ENCODE data around the gene SLC26A2.

Gene SLC26A2

DNA sequence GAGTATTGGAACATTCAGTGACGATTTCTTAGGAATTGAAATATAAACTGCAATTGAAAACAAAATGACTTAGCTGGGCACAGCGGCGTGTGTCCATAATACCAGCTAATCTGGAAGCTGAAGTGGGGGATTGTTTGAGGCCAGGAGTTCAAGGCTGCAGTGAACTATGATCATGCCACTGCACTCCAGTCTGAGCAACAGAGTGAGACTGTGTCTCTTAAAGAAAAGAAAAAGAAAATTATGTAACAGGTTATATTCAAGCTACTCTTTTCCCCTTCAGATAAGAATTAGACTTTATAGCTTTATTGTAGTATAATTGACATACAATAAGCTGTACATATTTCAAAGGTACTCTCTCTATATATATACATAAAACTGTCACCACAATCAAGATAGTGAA lies 6.4 kb downstream of the SLC26A2 start:
- no peaks in the 10 kb centered on the region for H3K9me3 Mint-ChIP-seq (ENCODE audit: low read depth)
- H3K27me3 Mint-ChIP-seq, result no peaks in the 10 kb centered on the region
- H3K36me3 Mint-ChIP-seq, result peaks cover 9% of the 10 kb centered on the region
- H3K4me1 Mint-ChIP-seq (ENCODE audit: low read depth), result peaks cover 21% of the 10 kb centered on the region
- no peak overlapping the region for H3K27ac Mint-ChIP-seq
- H3K4me3 Mint-ChIP-seq, result no peak overlapping the region

GRCh38 chr5:149969181-149969930 lies 8.8 kb downstream of the SLC26A2 start:
- H3K9me3 Mint-ChIP-seq (ENCODE audit: low read depth), result no peaks in the 10 kb centered on the region
- H3K27ac Mint-ChIP-seq, result no peak overlapping the region
- H3K27me3 Mint-ChIP-seq, result no peaks in the 10 kb centered on the region
- peaks cover 13% of the 10 kb centered on the region for H3K4me1 Mint-ChIP-seq (ENCODE audit: low read depth)
- H3K4me3 Mint-ChIP-seq, result no peak overlapping the region
- peaks cover 9% of the 10 kb centered on the region for H3K36me3 Mint-ChIP-seq

- Mint-ChIP-seq H3K4me1 (ENCODE audit: low read depth) (peaks cover 4% of the 10 kb centered on the region), H3K27me3 (no peaks in the 10 kb centered on the region), H3K36me3 (peaks cover 20% of the 10 kb centered on the region), H3K4me3 (no peak overlapping the region), H3K27ac (no peak overlapping the region), H3K9me3 (ENCODE audit: low read depth) (no peaks in the 10 kb centered on the region)
Observed at GRCh38 chr5:149975409-149975808, 14.9 kb downstream of the SLC26A2 start.

DNA sequence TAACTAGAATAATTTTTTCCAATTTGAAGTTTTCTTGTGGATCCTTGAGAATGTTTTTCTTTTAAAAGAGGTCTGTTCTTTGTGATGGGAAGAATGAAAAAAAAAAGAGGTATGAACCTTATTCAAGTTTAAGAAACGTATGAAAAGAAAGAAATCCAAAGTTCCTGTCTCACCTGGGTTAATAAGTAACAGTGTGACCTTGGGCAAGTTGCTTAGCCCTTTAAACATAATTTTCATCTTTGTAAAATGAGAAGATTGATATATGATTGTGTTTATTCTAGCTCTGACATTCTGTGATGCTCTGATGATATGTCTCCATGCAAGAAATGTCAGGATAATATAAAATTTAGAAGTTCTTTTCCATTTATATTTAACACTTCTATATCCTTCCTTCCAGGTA lies 19.3 kb downstream of the SLC26A2 start:
- Mint-ChIP-seq H3K27ac (no peak overlapping the region), H3K4me3 (no peak overlapping the region), H3K36me3 (peaks cover 20% of the 10 kb centered on the region), H3K9me3 (ENCODE audit: low read depth) (no peaks in the 10 kb centered on the region), H3K4me1 (ENCODE audit: low read depth) (no peaks in the 10 kb centered on the region), H3K27me3 (no peaks in the 10 kb centered on the region)

DNA sequence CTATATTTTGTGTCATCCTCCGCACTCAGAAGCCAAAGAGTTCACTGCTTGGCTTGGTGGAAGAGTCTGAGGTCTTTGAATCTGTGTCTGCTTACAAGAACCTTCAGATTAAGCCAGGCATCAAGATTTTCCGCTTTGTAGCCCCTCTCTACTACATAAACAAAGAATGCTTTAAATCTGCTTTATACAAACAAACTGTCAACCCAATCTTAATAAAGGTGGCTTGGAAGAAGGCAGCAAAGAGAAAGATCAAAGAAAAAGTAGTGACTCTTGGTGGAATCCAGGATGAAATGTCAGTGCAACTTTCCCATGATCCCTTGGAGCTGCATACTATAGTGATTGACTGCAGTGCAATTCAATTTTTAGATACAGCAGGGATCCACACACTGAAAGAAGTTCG lies 20.6 kb downstream of the SLC26A2 start:
- Mint-ChIP-seq H3K36me3 (peaks cover 16% of the 10 kb centered on the region), H3K4me3 (no peak overlapping the region), H3K9me3 (ENCODE audit: low read depth) (no peaks in the 10 kb centered on the region), H3K4me1 (ENCODE audit: low read depth) (no peaks in the 10 kb centered on the region), H3K27ac (no peak overlapping the region), H3K27me3 (no peaks in the 10 kb centered on the region)

GRCh38 chr5:149982505-149982904 lies 21.9 kb downstream of the SLC26A2 start:
- no peaks in the 10 kb centered on the region for H3K27me3 Mint-ChIP-seq
- no peaks in the 10 kb centered on the region for H3K9me3 Mint-ChIP-seq (ENCODE audit: low read depth)
- H3K4me1 Mint-ChIP-seq (ENCODE audit: low read depth), result no peaks in the 10 kb centered on the region
- H3K36me3 Mint-ChIP-seq, result peaks cover 15% of the 10 kb centered on the region
- H3K27ac Mint-ChIP-seq, result peak overlapping the region; percentile 17
- H3K4me3 Mint-ChIP-seq, result no peak overlapping the region

GRCh38 chr5:149988126-149988525 lies 27.6 kb downstream of the SLC26A2 start:
- H3K27me3 Mint-ChIP-seq, result no peaks in the 10 kb centered on the region
- H3K36me3 Mint-ChIP-seq, result no peaks in the 10 kb centered on the region
- H3K4me3 Mint-ChIP-seq, result no peak overlapping the region
- no peaks in the 10 kb centered on the region for H3K9me3 Mint-ChIP-seq (ENCODE audit: low read depth)
- no peak overlapping the region for H3K27ac Mint-ChIP-seq
- no peaks in the 10 kb centered on the region for H3K4me1 Mint-ChIP-seq (ENCODE audit: low read depth)

DNA sequence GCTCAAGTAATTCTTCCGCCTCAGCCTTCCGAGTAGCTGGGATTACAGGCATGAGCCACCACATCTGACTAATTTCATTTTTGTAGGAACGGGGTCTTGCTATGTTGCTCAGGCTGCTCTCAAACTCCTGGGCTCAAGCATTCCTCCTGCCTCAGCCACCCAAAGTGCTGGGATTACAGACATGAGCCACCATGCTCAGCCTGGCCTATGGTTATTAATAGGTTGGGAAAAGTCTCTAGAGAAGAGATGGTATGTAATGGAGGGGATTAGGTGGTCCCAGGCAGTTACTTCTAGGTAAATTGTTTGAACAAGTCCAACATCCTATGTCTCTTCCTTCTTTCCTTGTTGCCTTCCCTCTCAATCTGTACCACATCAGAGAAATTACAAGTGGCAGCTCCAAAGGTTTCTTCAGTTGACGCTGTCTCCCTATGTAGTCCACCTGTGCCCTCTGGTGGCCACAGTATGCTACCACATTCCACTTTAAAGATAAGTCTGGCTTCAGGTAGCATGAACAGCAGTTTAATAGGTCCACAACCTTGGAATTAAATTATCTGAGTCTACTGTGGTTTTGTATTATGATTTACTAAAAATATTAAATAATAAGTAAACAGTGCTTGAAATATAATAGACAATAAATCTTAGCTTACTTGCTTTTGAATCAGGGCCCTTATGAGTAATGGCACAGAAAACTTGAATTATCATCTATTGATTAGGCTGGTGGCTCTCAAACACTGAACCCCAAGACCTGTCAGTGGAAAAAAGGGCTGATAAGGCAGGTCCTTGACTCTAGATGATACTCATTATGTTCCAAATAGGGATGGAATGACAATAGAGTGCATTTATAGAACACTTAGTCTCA lies 30.2 kb downstream of the SLC26A2 start:
- H3K27ac Mint-ChIP-seq, result no peak overlapping the region
- H3K4me1 Mint-ChIP-seq (ENCODE audit: low read depth), result no peaks in the 10 kb centered on the region
- no peak overlapping the region for H3K4me3 Mint-ChIP-seq
- H3K36me3 Mint-ChIP-seq, result peaks cover 1% of the 10 kb centered on the region
- no peaks in the 10 kb centered on the region for H3K27me3 Mint-ChIP-seq
- H3K9me3 Mint-ChIP-seq (ENCODE audit: low read depth), result no peaks in the 10 kb centered on the region

- Mint-ChIP-seq H3K4me3 (no peak overlapping the region), H3K36me3 (peaks cover 2% of the 10 kb centered on the region), H3K9me3 (ENCODE audit: low read depth) (no peaks in the 10 kb centered on the region), H3K4me1 (ENCODE audit: low read depth) (peaks cover 2% of the 10 kb centered on the region), H3K27me3 (no peaks in the 10 kb centered on the region), H3K27ac (no peak overlapping the region)
Observed at GRCh38 chr5:149993471-149993870, 32.9 kb downstream of the SLC26A2 start.

DNA sequence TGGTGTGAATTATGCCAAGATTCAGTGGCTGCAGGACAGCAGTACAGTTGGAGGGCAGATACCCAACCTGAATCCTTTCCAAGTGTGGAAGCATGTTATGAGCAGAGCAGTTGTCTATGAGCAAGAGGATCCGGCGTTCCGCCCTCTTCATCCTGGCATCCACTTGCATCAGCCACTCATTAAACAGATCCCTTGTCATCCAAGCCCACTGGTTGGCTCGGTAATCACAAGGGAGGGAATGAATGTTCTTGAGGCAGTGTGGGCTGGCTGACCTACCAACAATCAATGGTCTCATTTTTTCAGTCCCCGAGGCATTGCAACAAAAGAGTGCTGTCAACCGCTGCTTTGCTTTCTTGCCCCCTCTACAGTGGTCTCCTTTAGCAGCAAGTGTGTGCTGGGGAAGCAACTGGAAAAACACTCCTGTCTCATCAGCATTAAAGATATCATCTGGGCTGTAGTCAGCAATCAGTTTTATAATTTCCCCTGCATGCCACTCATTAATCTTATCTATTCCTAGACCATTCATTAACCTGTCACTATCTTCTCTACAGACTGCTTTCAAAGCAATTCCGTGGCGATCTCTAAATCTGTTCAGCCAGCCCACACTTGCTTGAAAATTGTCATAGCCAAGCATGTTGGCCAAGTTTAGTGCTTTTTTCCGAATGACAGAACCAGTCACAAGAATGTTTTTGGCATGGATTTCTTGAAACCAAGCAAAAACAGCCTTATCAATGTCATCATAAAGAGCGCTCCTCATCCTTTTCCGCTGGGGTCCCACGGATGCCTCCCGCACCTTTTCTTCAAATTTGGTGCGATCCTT lies 35.0 kb downstream of the SLC26A2 start:
- Mint-ChIP-seq H3K4me3 (no peak overlapping the region), H3K4me1 (ENCODE audit: low read depth) (peaks cover 17% of the 10 kb centered on the region), H3K36me3 (peaks cover 2% of the 10 kb centered on the region), H3K27ac (no peak overlapping the region), H3K27me3 (no peaks in the 10 kb centered on the region), H3K9me3 (ENCODE audit: low read depth) (no peaks in the 10 kb centered on the region)

GRCh38 chr5:149996205-149996890 lies 35.8 kb downstream of the SLC26A2 start:
- peaks cover 17% of the 10 kb centered on the region for H3K4me1 Mint-ChIP-seq (ENCODE audit: low read depth)
- no peaks in the 10 kb centered on the region for H3K27me3 Mint-ChIP-seq
- H3K27ac Mint-ChIP-seq, result no peak overlapping the region
- no peaks in the 10 kb centered on the region for H3K9me3 Mint-ChIP-seq (ENCODE audit: low read depth)
- H3K36me3 Mint-ChIP-seq, result peaks cover 2% of the 10 kb centered on the region
- no peak overlapping the region for H3K4me3 Mint-ChIP-seq

GRCh38 chr5:149998281-149998680 lies 37.7 kb downstream of the SLC26A2 start:
- Mint-ChIP-seq H3K4me1 (ENCODE audit: low read depth) (peaks cover 34% of the 10 kb centered on the region), H3K27ac (peak overlapping the region; percentile 35), H3K27me3 (no peaks in the 10 kb centered on the region), H3K4me3 (no peak overlapping the region), H3K9me3 (ENCODE audit: low read depth) (no peaks in the 10 kb centered on the region), H3K36me3 (peaks cover 2% of the 10 kb centered on the region)

DNA sequence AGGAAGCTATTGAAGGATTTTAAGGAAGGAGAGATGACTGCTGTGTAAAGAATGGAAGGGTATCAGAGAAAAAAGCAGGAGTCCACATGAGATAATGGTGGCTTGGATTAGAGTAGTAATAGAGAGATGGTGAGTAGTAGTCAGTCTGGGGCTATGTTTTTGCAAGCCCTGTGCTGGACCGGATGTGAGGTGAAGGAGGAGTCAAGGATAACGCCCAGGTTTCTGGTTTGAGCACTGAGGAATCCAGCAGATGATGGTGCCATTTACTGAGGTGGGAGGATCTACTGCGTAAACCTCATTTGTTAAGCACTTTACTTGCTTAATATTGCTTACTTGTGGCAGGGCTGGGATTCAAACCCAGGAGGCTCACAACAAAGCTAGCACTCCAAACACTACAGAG lies 38.8 kb downstream of the SLC26A2 start:
- Mint-ChIP-seq H3K36me3 (peaks cover 2% of the 10 kb centered on the region), H3K4me1 (ENCODE audit: low read depth) (peaks cover 42% of the 10 kb centered on the region), H3K9me3 (ENCODE audit: low read depth) (no peaks in the 10 kb centered on the region), H3K4me3 (peak overlapping the region; percentile 92), H3K27ac (peak overlapping the region; percentile 89), H3K27me3 (no peaks in the 10 kb centered on the region)

- Mint-ChIP-seq H3K27ac (peak overlapping the region; percentile 89), H3K27me3 (no peaks in the 10 kb centered on the region), H3K4me1 (ENCODE audit: low read depth) (peaks cover 44% of the 10 kb centered on the region), H3K4me3 (peak overlapping the region; percentile 92), H3K36me3 (peaks cover 4% of the 10 kb centered on the region), H3K9me3 (ENCODE audit: low read depth) (no peaks in the 10 kb centered on the region)
Observed at GRCh38 chr5:149999866-150000255, 39.3 kb downstream of the SLC26A2 start.

Data from activated naive CD8-positive, alpha-beta T cell (primary cell).